DMS 273 (cell line): Measurements from ENCODE around the gene GIMAP1.

Experiments
- DNase-seq: peaks from one replicate; lab custom pipeline; 2025; ENCODE audit not compliant: unreplicated experiment; lab: John Stamatoyannopoulos, UW

GIMAP1 gene

GRCh38 chr7:150721970-150722373 is 5.6 kb downstream of the GIMAP1 start:
- DNase-seq = no peak

GRCh38 chr7:150722431-150722931 is 6.1 kb downstream of the GIMAP1 start:
- DNase-seq = peak; percentile 58

GRCh38 chr7:150723467-150723866 is 7.1 kb downstream of the GIMAP1 start:
- no peak for DNase-seq

GRCh38 chr7:150727381-150727780 is 11.0 kb downstream of the GIMAP1 start:
- no peak for DNase-seq

GRCh38 chr7:150728011-150728410 is 11.6 kb downstream of the GIMAP1 start:
- DNase-seq = no peak

GRCh38 chr7:150728609-150729008 is 12.2 kb downstream of the GIMAP1 start:
- no peak for DNase-seq

GRCh38 chr7:150731916-150732315 is 15.5 kb downstream of the GIMAP1 start:
- DNase-seq = no peak

- DNase-seq = no peak
Observed at GRCh38 chr7:150732786-150733481, 16.5 kb downstream of the GIMAP1 start.

GRCh38 chr7:150733482-150734095 is 17.2 kb downstream of the GIMAP1 start:
- no peak for DNase-seq

- no peak for DNase-seq
Observed at GRCh38 chr7:150734254-150734653, 17.8 kb downstream of the GIMAP1 start.

- DNase-seq = no peak
Observed at GRCh38 chr7:150735596-150736358, 19.4 kb downstream of the GIMAP1 start.

GRCh38 chr7:150736864-150737263 is 20.5 kb downstream of the GIMAP1 start:
- no peak for DNase-seq

GRCh38 chr7:150737265-150738055 is 21.0 kb downstream of the GIMAP1 start, which contains the start of gene GIMAP5:
Gene GIMAP5, plus strand, starts transcription at chr7:150737418. Its CDS starts 3,467 bp downstream, at chr7:150740885.
- no peak for DNase-seq

GRCh38 chr7:150738092-150738491 is 21.7 kb downstream of the GIMAP1 start:
- no peak for DNase-seq

- no peak for DNase-seq
Observed at GRCh38 chr7:150738591-150739001, 22.2 kb downstream of the GIMAP1 start.

GRCh38 chr7:150739033-150739432 is 22.6 kb downstream of the GIMAP1 start:
- no peak for DNase-seq

GRCh38 chr7:150740053-150740452 is 23.6 kb downstream of the GIMAP1 start:
- DNase-seq = no peak

GRCh38 chr7:150742286-150742968 is 26.0 kb downstream of the GIMAP1 start:
- no peak for DNase-seq

- DNase-seq = no peak
Observed at GRCh38 chr7:150744041-150744656, 27.7 kb downstream of the GIMAP1 start.

GRCh38 chr7:150745086-150745485 is 28.7 kb downstream of the GIMAP1 start:
- no peak for DNase-seq
